ENCODE measurements around the gene MEGF6. TPM values are rescaled to one million over a fixed set of nuclear protein-coding genes. Genes with fewer than 3 reads are reported as not detected.
A peak's percentile ranks its signal among the peaks of the same experiment; 100 is the strongest.

MEGF6 gene
- total and polyA plus RNA-seq, 9 of the 15 experiments (the other 6 are each of a cell fraction or from before 2014, with no cell fraction given): 0.03 to 1.7 (median 0.24) TPM; not detected in 3

GRCh38 chr1:3625151-3625907, 14.0 kb upstream of the MEGF6 start (continued):
- TF ChIP-seq KLF10 (CRISPR knock-in tag; IDR thresholded peaks at IDR 0.05) (no peak), RFX7 (CRISPR knock-in tag; IDR thresholded peaks at IDR 0.05) (no peak), ZNF780A (CRISPR knock-in tag; IDR thresholded peaks at IDR 0.05) (no peak), GTF2B (IDR thresholded peaks at IDR 0.05; ENCODE audit: extremely low read depth, insufficient read length) (no peak), ATF7 (IDR thresholded peaks at IDR 0.05) (peak; percentile 57; the same call in 1 of the 2 replicates), PHTF2 (CRISPR knock-in tag; IDR thresholded peaks at IDR 0.05) (no peak), ETS1 (conservative IDR thresholded peaks at IDR 0.05; ENCODE audit: control insufficient read depth, low read depth, low read length) (no peak), PHF21A (IDR thresholded peaks at IDR 0.05; ENCODE audit: borderline replicate concordance, low read depth) (no peak), ZBTB11 (CRISPR knock-in tag; IDR thresholded peaks at IDR 0.05) (no peak), ZZZ3 (IDR thresholded peaks at IDR 0.05) (no peak), MAFF (IDR thresholded peaks at IDR 0.05; ENCODE audit: low read length) (no peak), BCOR (IDR thresholded peaks at IDR 0.05) (peak; percentile 48), ZNF133 (CRISPR knock-in tag; IDR thresholded peaks at IDR 0.05) (no peak), FOXJ2 (tag; IDR thresholded peaks at IDR 0.05) (no peak), SETDB1 (IDR thresholded peaks at IDR 0.05; ENCODE audit: low read length) (no peak), SRSF9 (IDR thresholded peaks at IDR 0.05; ENCODE audit: borderline replicate concordance, low read depth, low read length) (no peak), ZNF143 (CRISPR knock-in tag; IDR thresholded peaks at IDR 0.05) (no peak), COPS2 (conservative IDR thresholded peaks at IDR 0.05) (no peak), SRSF3 (IDR thresholded peaks at IDR 0.05; ENCODE audit: insufficient read depth, low read length) (no peak), ZNF384 (IDR thresholded peaks at IDR 0.05; ENCODE audit: low read depth, low read length) (no peak)

Measured in K562 (cell line).